Subcutaneous adipose tissue (tissue), 4 donors: ENCODE measurements around the gene MAST2. TPM values are rescaled to one million over a fixed set of nuclear protein-coding genes. Genes with fewer than 3 reads are reported as not detected.

Source experiments
- CTCF ChIP-seq: fragments of 450-650 bp; IDR thresholded peaks from one replicate; pipeline ENCODE4 v1.5.1; 2016; ENCODE audit warnings: low read depth, mild to moderate bottlenecking, control low read depth, antibody characterized with exemption, moderate library complexity
- total RNA-seq, 4 donors: library from RNA; depleted of rRNA; stranded (reverse); fragments of >200 nt; gene quantifications; one replicate each; pipeline ENCODE4 v1.1.0, GENCODE V29; 2016

Gene MAST2
- total RNA-seq, 4 donors from 2014 or later: 13.4 to 23.3 (median 18.2) TPM

GRCh38 chr1:45848097-45848496, 44.7 kb downstream of the MAST2 start:
- TF ChIP-seq CTCF: no peak

GRCh38 chr1:45848714-45849113, 45.3 kb downstream of the MAST2 start:
- no peak for TF ChIP-seq CTCF

- TF ChIP-seq CTCF: no peak
Observed at GRCh38 chr1:45850017-45850416, 46.6 kb downstream of the MAST2 start.

- no peak for TF ChIP-seq CTCF
Observed at GRCh38 chr1:45854724-45855123, 51.3 kb downstream of the MAST2 start.

- TF ChIP-seq CTCF: no peak
Observed at GRCh38 chr1:45857101-45857700, 53.8 kb downstream of the MAST2 start.

GRCh38 chr1:45859221-45859620, 55.8 kb downstream of the MAST2 start:
- TF ChIP-seq CTCF: no peak

GRCh38 chr1:45862008-45862407, 58.6 kb downstream of the MAST2 start:
- TF ChIP-seq CTCF: no peak
